Activated T-cell treated with anti-CD3 and anti-CD28 coated beads, Interleukin-2, amount 50 U/mL, for 24 hours (primary cell): Measurements from ENCODE around the gene GLRA3.
"Not testable (repeated sequence)": the region's sequence is repeated elsewhere in the genome, so short reads cannot be mapped to it uniquely, and the experiment has no call there.

ENCODE experiments used
- DNase-seq: peaks from one replicate; pipeline ENCODE4 v3.0.0-alpha.2; 2020
- H3K27ac Mint-ChIP-seq: 2 replicates; pipeline ENCODE4 v1.8.0; 2020; ENCODE audit warnings: mild to moderate bottlenecking, mixed read lengths
- H3K27me3 Mint-ChIP-seq: 2 replicates; pipeline ENCODE4 v1.8.0; 2020; ENCODE audit warnings: mixed read lengths
- H3K36me3 Mint-ChIP-seq: 2 replicates; pipeline ENCODE4 v1.8.0; 2020; ENCODE audit warnings: low read depth, mixed read lengths
- H3K4me1 Mint-ChIP-seq: 2 replicates; pipeline ENCODE4 v1.8.0; 2020; ENCODE audit warnings: low read depth, mixed read lengths
- H3K4me3 Mint-ChIP-seq: 2 replicates; pipeline ENCODE4 v1.8.0; 2020; ENCODE audit warnings: mild to moderate bottlenecking, moderate library complexity, mixed read lengths
- H3K9me3 Mint-ChIP-seq: 2 replicates; pipeline ENCODE4 v1.8.0; 2020; ENCODE audit warnings: mixed read lengths

GLRA3 gene

GRCh38 chr4:174633399-174633798, 195.6 kb downstream of the GLRA3 start:
- Mint-ChIP-seq H3K9me3 (no peaks in the 10 kb centered on the region), H3K4me3 (no peak overlapping the region), H3K27me3 (no peaks in the 10 kb centered on the region), H3K36me3 (no peaks in the 10 kb centered on the region), H3K27ac (no peak overlapping the region), H3K4me1 (peaks cover 8% of the 10 kb centered on the region)
- DNase-seq: no peak

DNA sequence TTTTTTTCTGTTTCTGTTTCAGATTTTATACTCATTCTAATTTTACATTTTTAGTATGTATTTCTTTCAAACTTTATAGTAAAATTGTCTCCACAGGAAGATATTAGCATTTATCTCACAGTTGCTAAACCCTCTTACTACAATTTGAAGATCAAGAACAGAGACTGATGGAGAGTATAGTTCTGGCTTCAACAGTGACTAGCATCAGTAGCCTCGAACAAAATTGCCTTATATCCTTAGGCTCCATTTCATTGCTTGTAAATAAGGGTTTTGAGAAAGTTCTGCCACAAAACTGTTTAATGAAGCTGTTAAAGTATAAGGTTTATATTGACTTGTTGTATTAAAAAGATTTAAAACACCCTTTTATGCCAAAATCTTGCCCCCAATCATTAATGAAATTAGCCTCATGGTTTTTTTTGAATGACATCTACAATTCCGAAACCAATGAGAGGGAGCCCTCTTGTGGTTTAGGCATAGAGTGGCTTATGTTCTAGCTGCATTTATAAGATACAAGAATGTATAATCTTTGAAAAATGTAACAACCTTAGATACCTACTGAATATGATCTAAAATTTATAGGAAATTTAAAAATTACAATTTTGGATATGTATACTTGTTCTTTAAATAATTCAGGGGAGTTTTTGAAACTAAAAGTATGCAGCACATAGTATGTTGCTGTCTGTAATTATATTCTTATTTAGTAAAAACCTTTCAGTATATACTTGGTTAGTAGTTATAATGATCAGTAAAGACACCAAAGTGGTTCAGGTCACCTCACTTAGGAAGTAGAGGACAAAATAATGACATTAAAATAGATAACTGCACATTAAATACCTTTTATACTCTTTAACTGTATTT, 196.9 kb downstream of the GLRA3 start:
- no peaks in the 10 kb centered on the region for H3K27me3 Mint-ChIP-seq
- H3K27ac Mint-ChIP-seq: no peak overlapping the region
- no peak overlapping the region for H3K4me3 Mint-ChIP-seq
- H3K4me1 Mint-ChIP-seq: peaks cover 8% of the 10 kb centered on the region
- DNase-seq: no peak
- no peaks in the 10 kb centered on the region for H3K9me3 Mint-ChIP-seq
- no peaks in the 10 kb centered on the region for H3K36me3 Mint-ChIP-seq

DNA sequence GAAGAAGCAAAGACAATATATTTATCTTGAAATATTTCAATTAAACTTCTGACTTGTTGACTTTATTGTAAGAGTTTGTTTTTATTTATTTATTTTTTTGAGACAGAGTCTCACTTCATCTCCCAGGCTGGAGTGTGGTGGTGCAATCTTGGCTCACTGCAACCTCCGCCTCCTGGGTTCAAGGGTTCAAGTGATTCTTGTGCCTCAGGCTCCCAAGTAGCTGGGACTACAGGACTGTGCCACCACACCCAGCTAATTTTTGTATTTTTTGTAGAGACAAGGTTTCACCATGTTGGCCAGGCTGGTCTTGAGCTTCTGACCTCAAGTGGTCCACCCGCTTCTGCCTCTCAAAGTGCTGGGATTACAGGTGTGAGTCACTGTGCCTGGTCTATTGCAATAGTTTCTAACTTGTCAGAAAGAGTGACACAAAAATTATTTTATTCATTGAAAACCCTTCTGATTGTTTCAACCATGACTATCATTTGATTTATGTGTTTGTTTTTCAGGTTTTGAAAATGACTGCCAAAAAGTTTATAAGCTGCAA, 199.1 kb downstream of the GLRA3 start:
- H3K36me3 Mint-ChIP-seq, H3K4me3 Mint-ChIP-seq: not testable (repeated sequence)

GRCh38 chr4:174629265-174629664, 199.8 kb downstream of the GLRA3 start:
- no peak overlapping the region for H3K4me3 Mint-ChIP-seq
- no peaks in the 10 kb centered on the region for H3K36me3 Mint-ChIP-seq
- no peaks in the 10 kb centered on the region for H3K9me3 Mint-ChIP-seq
- H3K4me1 Mint-ChIP-seq: peaks cover 8% of the 10 kb centered on the region
- no peaks in the 10 kb centered on the region for H3K27me3 Mint-ChIP-seq
- DNase-seq: no peak
- no peak overlapping the region for H3K27ac Mint-ChIP-seq

More for the DNA sequence above, 199.1 kb downstream of the GLRA3 start:
- H3K27me3 Mint-ChIP-seq, DNase-seq, H3K9me3 Mint-ChIP-seq, H3K27ac Mint-ChIP-seq, H3K4me1 Mint-ChIP-seq: not testable (repeated sequence)

GRCh38 chr4:174628191-174628590, 200.9 kb downstream of the GLRA3 start:
- H3K4me1 Mint-ChIP-seq: peaks cover 5% of the 10 kb centered on the region
- H3K27ac Mint-ChIP-seq: no peak overlapping the region
- H3K4me3 Mint-ChIP-seq: no peak overlapping the region
- no peaks in the 10 kb centered on the region for H3K27me3 Mint-ChIP-seq
- H3K36me3 Mint-ChIP-seq: no peaks in the 10 kb centered on the region
- no peaks in the 10 kb centered on the region for H3K9me3 Mint-ChIP-seq
- no peak for DNase-seq

DNA sequence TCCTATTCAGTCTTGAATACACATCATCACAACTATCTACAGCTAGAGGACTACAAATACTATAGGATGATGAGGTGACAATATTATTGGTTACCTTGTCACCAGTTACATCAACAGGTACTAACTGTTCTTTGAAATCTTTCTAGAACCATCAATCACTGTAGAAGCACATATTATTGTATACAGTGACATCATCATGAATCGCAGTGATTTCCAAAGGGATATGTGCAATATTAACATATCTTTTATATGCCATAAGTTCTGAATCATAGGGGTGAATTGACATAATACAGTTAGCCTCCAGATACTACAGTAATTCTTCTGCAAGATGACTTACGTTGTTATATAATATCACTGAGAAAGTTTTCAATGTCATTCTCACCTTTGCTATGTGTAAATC, 201.6 kb downstream of the GLRA3 start:
- Mint-ChIP-seq H3K4me1 (peaks cover 5% of the 10 kb centered on the region), H3K4me3 (no peak overlapping the region), H3K36me3 (no peaks in the 10 kb centered on the region), H3K27me3 (no peaks in the 10 kb centered on the region), H3K27ac (no peak overlapping the region), H3K9me3 (no peaks in the 10 kb centered on the region)
- no peak for DNase-seq

GRCh38 chr4:174626342-174627008, 202.6 kb downstream of the GLRA3 start:
- Mint-ChIP-seq H3K4me1 (peaks cover 5% of the 10 kb centered on the region), H3K27me3 (no peaks in the 10 kb centered on the region), H3K4me3 (no peak overlapping the region), H3K9me3 (no peaks in the 10 kb centered on the region), H3K27ac (no peak overlapping the region), H3K36me3 (no peaks in the 10 kb centered on the region)
- DNase-seq: no peak

GRCh38 chr4:174616661-174617060, 212.4 kb downstream of the GLRA3 start:
- no peaks in the 10 kb centered on the region for H3K4me1 Mint-ChIP-seq
- no peaks in the 10 kb centered on the region for H3K36me3 Mint-ChIP-seq
- no peak overlapping the region for H3K4me3 Mint-ChIP-seq
- H3K27ac Mint-ChIP-seq: no peak overlapping the region
- no peak for DNase-seq
- no peaks in the 10 kb centered on the region for H3K27me3 Mint-ChIP-seq
- peaks cover 6% of the 10 kb centered on the region for H3K9me3 Mint-ChIP-seq

DNA sequence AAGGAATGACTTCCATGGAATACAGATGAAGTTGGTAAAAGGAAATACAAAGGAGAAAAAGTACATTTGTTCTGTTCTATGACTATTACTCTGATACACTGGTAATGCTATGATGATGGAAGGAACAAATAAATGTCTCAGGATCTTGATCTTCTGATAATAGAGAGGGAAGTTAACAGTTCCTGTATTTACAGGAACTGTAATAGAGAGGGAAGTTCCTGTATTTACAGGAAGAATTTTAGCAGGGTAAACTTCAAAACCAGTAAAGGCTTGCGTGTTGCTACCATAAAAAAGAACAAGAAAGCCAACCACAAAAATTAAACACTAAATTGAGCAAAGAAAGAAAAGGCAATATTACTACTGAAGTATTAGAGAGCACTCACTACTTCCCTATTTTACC, 215.1 kb downstream of the GLRA3 start:
- no peaks in the 10 kb centered on the region for H3K27me3 Mint-ChIP-seq
- no peaks in the 10 kb centered on the region for H3K4me1 Mint-ChIP-seq
- H3K27ac Mint-ChIP-seq: no peak overlapping the region
- H3K4me3 Mint-ChIP-seq: no peak overlapping the region
- DNase-seq: no peak
- no peaks in the 10 kb centered on the region for H3K36me3 Mint-ChIP-seq
- peaks cover 6% of the 10 kb centered on the region for H3K9me3 Mint-ChIP-seq

DNA sequence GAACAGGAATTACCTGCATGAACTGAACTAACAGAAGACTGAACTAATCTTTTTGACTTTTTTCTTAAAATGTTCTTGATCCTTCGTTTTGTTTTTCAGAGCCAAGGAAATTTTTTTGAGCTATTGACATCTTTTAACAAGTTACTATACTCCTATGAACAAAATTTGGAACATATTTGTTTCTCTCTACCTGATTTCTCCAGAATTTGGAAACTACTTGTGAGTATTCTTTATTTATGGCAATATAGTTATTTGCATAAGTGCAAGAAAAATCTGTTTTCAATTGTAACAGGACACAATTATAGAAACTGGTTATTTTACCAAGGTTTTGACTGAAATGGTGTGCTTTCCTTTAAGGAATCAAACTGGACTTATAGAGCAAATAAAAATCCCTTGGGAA, 217.3 kb downstream of the GLRA3 start:
- no peak for DNase-seq
- peaks cover 6% of the 10 kb centered on the region for H3K9me3 Mint-ChIP-seq
- no peak overlapping the region for H3K27ac Mint-ChIP-seq

DNA sequence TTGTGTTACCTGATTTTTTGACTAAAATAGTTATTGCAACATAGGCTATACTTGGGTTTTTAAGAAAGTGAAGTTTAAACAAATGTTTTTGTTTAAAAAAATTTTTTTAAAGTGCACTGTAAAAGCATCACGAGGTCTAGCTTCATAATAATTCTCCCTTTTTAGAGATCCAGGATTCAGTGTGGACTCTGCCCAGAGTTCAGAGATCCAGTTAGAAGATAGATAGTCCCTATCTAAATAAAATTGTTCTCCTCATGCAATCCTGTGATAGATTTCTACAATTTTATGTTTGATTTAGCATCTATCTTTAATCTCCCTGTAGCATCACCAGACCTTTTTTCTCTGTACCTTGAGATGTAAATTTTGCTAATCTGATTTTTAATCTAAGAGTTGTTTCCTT, 221.3 kb downstream of the GLRA3 start:
- no peaks in the 10 kb centered on the region for H3K4me1 Mint-ChIP-seq
- no peaks in the 10 kb centered on the region for H3K36me3 Mint-ChIP-seq
- H3K9me3 Mint-ChIP-seq: peaks cover 5% of the 10 kb centered on the region
- no peak for DNase-seq
- H3K4me3 Mint-ChIP-seq: no peak overlapping the region
- no peaks in the 10 kb centered on the region for H3K27me3 Mint-ChIP-seq
- H3K27ac Mint-ChIP-seq: no peak overlapping the region

More for the DNA sequence above, 217.3 kb downstream of the GLRA3 start:
- no peaks in the 10 kb centered on the region for H3K36me3 Mint-ChIP-seq
- H3K4me3 Mint-ChIP-seq: no peak overlapping the region
- no peaks in the 10 kb centered on the region for H3K27me3 Mint-ChIP-seq
- H3K4me1 Mint-ChIP-seq: no peaks in the 10 kb centered on the region

- H3K27ac Mint-ChIP-seq: no peak overlapping the region
- no peak overlapping the region for H3K4me3 Mint-ChIP-seq
- no peaks in the 10 kb centered on the region for H3K4me1 Mint-ChIP-seq
- no peaks in the 10 kb centered on the region for H3K36me3 Mint-ChIP-seq
- DNase-seq: no peak
- no peaks in the 10 kb centered on the region for H3K9me3 Mint-ChIP-seq
- H3K27me3 Mint-ChIP-seq: no peaks in the 10 kb centered on the region
Measured at GRCh38 chr4:174604198-174604597, 224.8 kb downstream of the GLRA3 start.

DNA sequence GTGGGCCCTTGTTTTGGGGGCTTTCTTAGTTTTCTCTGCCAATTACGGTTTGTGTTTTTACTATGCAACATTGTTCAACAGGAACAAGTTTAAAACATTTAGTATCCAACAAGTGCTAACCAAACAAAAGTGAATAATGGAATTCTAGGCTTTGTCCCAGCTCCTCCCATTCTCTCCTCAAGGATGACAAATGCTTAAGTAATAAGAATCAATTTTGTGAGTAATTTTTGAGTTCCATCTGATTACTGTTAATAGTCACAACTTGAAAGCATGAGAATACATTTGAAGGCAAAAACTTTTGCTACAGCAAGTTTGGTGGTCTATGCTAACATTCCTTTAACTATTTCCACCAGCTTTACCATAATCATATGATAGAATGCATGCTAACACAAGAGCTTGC, 228.7 kb downstream of the GLRA3 start:
- Mint-ChIP-seq H3K27ac (no peak overlapping the region), H3K36me3 (no peaks in the 10 kb centered on the region), H3K4me3 (no peak overlapping the region), H3K9me3 (peaks cover 4% of the 10 kb centered on the region), H3K27me3 (no peaks in the 10 kb centered on the region), H3K4me1 (no peaks in the 10 kb centered on the region)
- DNase-seq: no peak

GRCh38 chr4:174598800-174599199, 230.2 kb downstream of the GLRA3 start:
- Mint-ChIP-seq H3K4me3 (no peak overlapping the region), H3K27ac (no peak overlapping the region), H3K4me1 (no peaks in the 10 kb centered on the region), H3K27me3 (no peaks in the 10 kb centered on the region), H3K9me3 (peaks cover 4% of the 10 kb centered on the region), H3K36me3 (no peaks in the 10 kb centered on the region)
- no peak for DNase-seq

- no peak for DNase-seq
- no peak overlapping the region for H3K27ac Mint-ChIP-seq
- H3K36me3 Mint-ChIP-seq: no peaks in the 10 kb centered on the region
- H3K4me1 Mint-ChIP-seq: peaks cover 8% of the 10 kb centered on the region
- no peak overlapping the region for H3K4me3 Mint-ChIP-seq
- H3K27me3 Mint-ChIP-seq: no peaks in the 10 kb centered on the region
- H3K9me3 Mint-ChIP-seq: peaks cover 8% of the 10 kb centered on the region
Measured at GRCh38 chr4:174596513-174596912, 232.5 kb downstream of the GLRA3 start.
